HepG2 (cell line): ENCODE data around the gene DAB2IP. TPM values are rescaled to one million over a fixed set of nuclear protein-coding genes. Genes with fewer than 3 reads are reported as not detected.

Experiments used
- ATAC-seq: fragments of 200-7000 bp; cut with Tn5 transposase; 3 replicates; pipeline ENCODE4 v1.9.1; 2020; ENCODE audit warnings: mild to moderate bottlenecking, moderate library complexity
- BruUV-seq: library from RNA; stranded (reverse); fragments of 400-500 nt; replicated peaks from 2 replicates; lab custom pipeline; 2021; lab: Mats Ljungman, UMichigan
- CTCF ChIA-PET: fragments of 300-600 bp; formaldehyde crosslinking; extraction: SDS; loops from one replicate; lab custom pipeline; 2021; ENCODE audit warnings: low total read pairs, inconsistent platforms, low intra/inter-chr PET ratio; lab: Yijun Ruan, JAX
- POLR2A ChIA-PET: fragments of 350-600 bp; sonication (Branson Sonifier 250); formaldehyde crosslinking; loops from one replicate; lab custom pipeline; 2020; ENCODE audit warnings: antibody characterized with exemption, inconsistent platforms; lab: Yijun Ruan, JAX
- DNase-seq: peaks from one replicate; pipeline ENCODE4 v3.0.0-alpha.2; 2015; ENCODE audit warnings: low spot score
- FAIRE-seq: peaks from 3 replicates; lab custom pipeline; 2011; peaks lifted over from hg19 to GRCh38; lab: Jason Lieb, UNC
- H2AFZ ChIP-seq: one replicate; pipeline ENCODE4 v1.6.1; 2011; ENCODE audit warnings: low read length, inconsistent platforms
- H3K27ac ChIP-seq: fragments of 300-600 bp; 3 replicates; pipeline ENCODE4 v1.8.0; 2011; ENCODE audit warnings: mixed run types, mild to moderate bottlenecking, mixed read lengths, low read length, inconsistent platforms; ENCODE audit not compliant: insufficient read depth; ENCODE audit errors: extremely low read length
- H3K27me3 ChIP-seq, 2 experiments: fragments of 200-600 bp in 1 of 2; 2 replicates in 1 of 2; 3 replicates in 1 of 2; pipeline versions ENCODE4 v1.6.0 to v1.8.0; 2011; ENCODE audit warnings: low read length in 2 of 2, mild to moderate bottlenecking in 2 of 2, moderate library complexity in 2 of 2, inconsistent platforms in 1 of 2; ENCODE audit not compliant: insufficient read depth in 2 of 2, control insufficient read depth in 1 of 2
- H3K36me3 ChIP-seq, 2 experiments: fragments of 200-600 bp in 1 of 2; replicated peaks in 1 of 2; 2 replicates in 1 of 2; 3 replicates in 1 of 2; pipeline versions ENCODE4 v1.5.1 to v1.8.0; 2011; ENCODE audit warnings: low read length in 2 of 2, inconsistent platforms in 1 of 2; ENCODE audit not compliant: insufficient read depth in 2 of 2, control insufficient read depth in 1 of 2
- H3K4me1 ChIP-seq: 2 replicates; pipeline ENCODE4 v1.5.1; 2012; ENCODE audit warnings: low read length, inconsistent platforms; ENCODE audit not compliant: insufficient read depth
- H3K4me2 ChIP-seq: 2 replicates; pipeline ENCODE4 v1.6.0; 2011; ENCODE audit warnings: low read depth, low read length, inconsistent platforms
- H3K4me3 ChIP-seq, 3 experiments: fragments of 200-600 bp in 1 of 3; sonication (generic), shearing (Covaris generic) in 1 of 3; replicated peaks in 1 of 3; 2 replicates each; pipeline ENCODE4 v1.5.1; 2011 to 2016; ENCODE audit warnings: low read length in 3 of 3, inconsistent platforms in 2 of 3, low read depth in 2 of 3, mild to moderate bottlenecking in 2 of 3, control low read depth in 1 of 3, mixed read lengths in 1 of 3; ENCODE audit not compliant: insufficient read depth in 1 of 3
- H3K79me2 ChIP-seq: one replicate; pipeline ENCODE4 v1.6.1; 2011; ENCODE audit warnings: low read length, inconsistent platforms; ENCODE audit not compliant: insufficient read depth
- H3K9ac ChIP-seq: 2 replicates; pipeline ENCODE4 v1.6.0; 2011; ENCODE audit warnings: mild to moderate bottlenecking, low read depth, low read length, inconsistent platforms; ENCODE audit not compliant: insufficient read depth
- H3K9me3 ChIP-seq: 2 replicates; pipeline ENCODE4 v1.5.1; 2012; ENCODE audit warnings: mild to moderate bottlenecking, low read length
- H4K20me1 ChIP-seq: 2 replicates; pipeline ENCODE4 v1.6.0; 2011; ENCODE audit warnings: inconsistent platforms, mild to moderate bottlenecking, low read length, moderate library complexity; ENCODE audit not compliant: insufficient read depth
- CHD2 ChIP-seq: IDR thresholded peaks from 2 replicates; pipeline ENCODE4 v1.6.1; 2011; ENCODE audit warnings: low read depth, low read length, improper control_type of control experiment
- ELF3 ChIP-seq: IDR thresholded peaks from 2 replicates; pipeline ENCODE4 v1.6.1; 2016; ENCODE audit warnings: missing genetic modification reagents, missing compliant biosample characterization
- PHF21A ChIP-seq: sonication (generic); formaldehyde crosslinking; IDR thresholded peaks from 2 replicates; pipeline ENCODE4 v1.5.0; 2020; ENCODE audit warnings: mild to moderate bottlenecking, missing genetic modification reagents
- SETDB1 ChIP-seq: sonication (generic); formaldehyde crosslinking; IDR thresholded peaks from 2 replicates; pipeline ENCODE4 v1.5.1; 2020; ENCODE audit warnings: missing genetic modification reagents, mild to moderate bottlenecking, borderline replicate concordance
- SOX6 ChIP-seq, 2 experiments: fragments of 450-650 bp in 1 of 2; sonication (generic) in 1 of 2; formaldehyde crosslinking in 1 of 2; IDR thresholded peaks; 2 replicates each; pipeline versions ENCODE4 v1.4.0 to v1.6.1; 2017 to 2020; ENCODE audit warnings: antibody characterized with exemption in 1 of 2, mild to moderate bottlenecking in 1 of 2, missing genetic modification reagents in 1 of 2
- SRF ChIP-seq: IDR thresholded peaks from 2 replicates; pipeline ENCODE4 v1.6.1; 2011; ENCODE audit warnings: mild to moderate bottlenecking, low read depth, low read length, moderate library complexity
- SRY ChIP-seq: sonication (generic); formaldehyde crosslinking; IDR thresholded peaks from 2 replicates; pipeline ENCODE4 v1.8.0; 2022; ENCODE audit warnings: mild to moderate bottlenecking, missing genetic modification reagents
- STAT5B ChIP-seq: sonication (generic); formaldehyde crosslinking; IDR thresholded peaks from 2 replicates; pipeline ENCODE4 v1.4.0; 2020; ENCODE audit warnings: missing genetic modification reagents
- WGBS: methylation state at CpG from one replicate; pipeline ENCODE4 v1.1.6; 2017; ENCODE audit warnings: low lambda C conversion rate; 5-methylcytosine and 5-hydroxymethylcytosine counted together
- in situ Hi-C: cut with HindIII; loops from 2 replicates; pipeline ENCODE4 v1.10.0; 2017; ENCODE audit warnings: low pct_unique_long_range_greater_than_20kb; ENCODE audit not compliant: extremely low pct_ligation_motif_present
- intact Hi-C: fragments of 100-400 bp; cut with micrococcal nuclease; formaldehyde crosslinking; loops from one replicate; pipeline ENCODE4 v1.10.0; 2022; ENCODE audit not compliant: unreplicated experiment
- polyA plus RNA-seq, 8 experiments: library from polyadenylated mRNA; depleted of rRNA in 3 of 8; stranded (reverse) in 7 of 8; unstranded in 1 of 8; fragments of >200 nt; fragmentation: Illumina TruSeq in 4 of 8; extraction: Trizol in 4 of 8; gene quantifications; 2 replicates each; pipeline versions ENCODE4 v1.2.1 to v1.2.3, GENCODE V29; 2011 to 2016; ENCODE audit warnings: low read depth in 4 of 8, missing spikeins in 1 of 8, mixed read lengths in 1 of 8; ENCODE audit not compliant: insufficient read depth in 1 of 8
- total RNA-seq, 5 experiments: library from RNA; depleted of rRNA; stranded (reverse); fragments of >200 nt; fragmentation: Illumina TruSeq; extraction: Trizol; gene quantifications; 2 replicates each; pipeline ENCODE4 v1.2.3, GENCODE V29; 2016; ENCODE audit warnings: low read depth in 1 of 5
- TF ChIP-seq, protein P1 (sequence below): sonication (generic); formaldehyde crosslinking; IDR thresholded peaks from 2 replicates; pipeline ENCODE4 v1.4.0; 2020; ENCODE audit warnings: mild to moderate bottlenecking, missing genetic modification reagents
- TF ChIP-seq, protein P2 (sequence below): sonication (generic); formaldehyde crosslinking; IDR thresholded peaks from 2 replicates; pipeline ENCODE4 v1.5.0; 2020; ENCODE audit warnings: missing genetic modification reagents

The DAB2IP gene
- total and polyA plus RNA-seq, 2 of the 13 experiments (the other 11 are each of a cell fraction or from before 2014, with no cell fraction given), result 25.3 to 37.9 TPM

DNA sequence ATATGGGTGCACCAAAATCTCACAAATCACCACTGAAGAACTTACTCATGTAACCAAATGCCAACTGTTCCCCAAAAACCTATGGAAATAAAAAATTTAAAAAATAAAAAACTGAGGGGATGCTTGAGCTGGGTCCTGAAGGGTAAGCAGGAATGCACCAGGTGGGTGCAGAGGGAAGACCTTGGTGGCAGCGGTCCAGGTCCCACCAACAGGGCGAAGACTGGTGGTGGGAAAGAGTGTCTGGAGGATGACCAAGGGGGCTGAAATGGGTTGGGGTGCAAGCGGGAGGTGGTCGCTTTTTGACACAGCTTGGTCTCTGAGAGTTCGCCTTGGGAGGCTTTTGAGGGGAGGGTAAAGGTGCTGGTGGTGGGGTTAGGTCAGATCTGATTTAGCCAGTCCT, 3.3 kb upstream of the DAB2IP start (continued):
- TF ChIP-seq CHD2 (no peak), SOX6 (IDR thresholded peaks at IDR 0.05) (no peak), SOX6 (CRISPR knock-in tag; IDR thresholded peaks at IDR 0.05) (no peak), SETDB1 (CRISPR knock-in tag) (no peak)

- Histone ChIP-seq H3K36me3 (no peaks in the 10 kb centered on the region), H4K20me1 (no peaks in the 10 kb centered on the region), H3K27ac (no peak overlapping the region), H2AFZ (no peak overlapping the region), H3K4me2 (no peak overlapping the region)
- DNase-seq, result no peak
- ChIA-PET POLR2A (no interaction called here), CTCF (no interaction called here)
- 80% methylated on average over 1 of the region's 9 CpGs for WGBS
- TF ChIP-seq, protein P1, sequence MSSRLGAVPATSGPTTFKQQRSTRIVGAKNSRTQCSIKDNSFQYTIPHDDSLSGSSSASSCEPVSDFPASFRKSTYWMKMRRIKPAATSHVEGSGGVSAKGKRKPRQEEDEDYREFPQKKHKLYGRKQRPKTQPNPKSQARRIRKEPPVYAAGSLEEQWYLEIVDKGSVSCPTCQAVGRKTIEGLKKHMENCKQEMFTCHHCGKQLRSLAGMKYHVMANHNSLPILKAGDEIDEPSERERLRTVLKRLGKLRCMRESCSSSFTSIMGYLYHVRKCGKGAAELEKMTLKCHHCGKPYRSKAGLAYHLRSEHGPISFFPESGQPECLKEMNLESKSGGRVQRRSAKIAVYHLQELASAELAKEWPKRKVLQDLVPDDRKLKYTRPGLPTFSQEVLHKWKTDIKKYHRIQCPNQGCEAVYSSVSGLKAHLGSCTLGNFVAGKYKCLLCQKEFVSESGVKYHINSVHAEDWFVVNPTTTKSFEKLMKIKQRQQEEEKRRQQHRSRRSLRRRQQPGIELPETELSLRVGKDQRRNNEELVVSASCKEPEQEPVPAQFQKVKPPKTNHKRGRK (CRISPR knock-in tag), result no peak
- TF ChIP-seq ELF3 (CRISPR knock-in tag) (no peak), SRF (no peak), SRY (no peak), STAT5B (no peak), PHF21A (CRISPR knock-in tag) (no peak)
- TF ChIP-seq, protein P2, sequence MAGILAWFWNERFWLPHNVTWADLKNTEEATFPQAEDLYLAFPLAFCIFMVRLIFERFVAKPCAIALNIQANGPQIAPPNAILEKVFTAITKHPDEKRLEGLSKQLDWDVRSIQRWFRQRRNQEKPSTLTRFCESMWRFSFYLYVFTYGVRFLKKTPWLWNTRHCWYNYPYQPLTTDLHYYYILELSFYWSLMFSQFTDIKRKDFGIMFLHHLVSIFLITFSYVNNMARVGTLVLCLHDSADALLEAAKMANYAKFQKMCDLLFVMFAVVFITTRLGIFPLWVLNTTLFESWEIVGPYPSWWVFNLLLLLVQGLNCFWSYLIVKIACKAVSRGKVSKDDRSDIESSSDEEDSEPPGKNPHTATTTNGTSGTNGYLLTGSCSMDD, result no peak
- TF ChIP-seq, all 625 proteins: peak for 0
- in situ Hi-C loops, result loop anchor here (10.0 kb wide), 1 partner anchor 346 kb away; no protein-coding TSS in a partner anchor
- intact Hi-C loops, result no loop called here
- H3K9ac ChIP-seq, result no peak overlapping the region
- H3K9me3 ChIP-seq, result no peaks in the 10 kb centered on the region
- BruUV-seq, result no TSS peak
- no peaks in the 10 kb centered on the region for H3K79me2 ChIP-seq
- ATAC-seq (no peak), FAIRE-seq (no peak)
- peaks cover 0 to 11% of the 10 kb centered on the region in 2 experiments; a peak in 2 of 5 replicates for H3K27me3 ChIP-seq
- H3K4me1 ChIP-seq, result peaks cover 45% of the 10 kb centered on the region
- H3K4me3 ChIP-seq, result no peak overlapping the region
These were observed 2.6 kb upstream of the DAB2IP start for GRCh38 chr9:121648799-121649198.
